CD14-positive monocyte (primary cell): ENCODE measurements around the gene IDH2. TPM values are rescaled to one million over a fixed set of nuclear protein-coding genes. Genes with fewer than 3 reads are reported as not detected.

ENCODE experiments used
- DNase-seq, 3 donors: peaks; one replicate each; pipeline ENCODE4 v3.0.0-alpha.2; 2011 to 2022
- H2AFZ ChIP-seq: 2 replicates; pipeline ENCODE4 v1.6.0; 2012; ENCODE audit warnings: mild to moderate bottlenecking, low read depth, low read length, inconsistent platforms; ENCODE audit not compliant: insufficient read depth, poor library complexity, severe bottlenecking
- H3K27ac ChIP-seq, 2 donors: 1 replicate in 1 of 2; 2 replicates in 1 of 2; pipeline ENCODE4 v1.5.1; 2012 to 2013; ENCODE audit warnings: low read length in 2 of 2, control low read depth in 1 of 2, inconsistent platforms in 1 of 2, low read depth in 1 of 2, mild to moderate bottlenecking in 1 of 2
- H3K27me3 ChIP-seq, 2 donors: one replicate each; pipeline versions ENCODE4 v1.6.0 to v1.6.1; 2011 to 2013; ENCODE audit warnings: low read length in 2 of 2; ENCODE audit not compliant: control insufficient read depth in 2 of 2, insufficient read depth in 2 of 2
- H3K36me3 ChIP-seq, 2 donors: replicated peaks in 1 of 2; 1 replicate in 1 of 2; 2 replicates in 1 of 2; pipeline versions ENCODE4 v1.5.1 to v1.6.1; 2012 to 2013; ENCODE audit warnings: low read length in 2 of 2, control low read depth in 1 of 2, inconsistent platforms in 1 of 2, mild to moderate bottlenecking in 1 of 2; ENCODE audit not compliant: insufficient read depth in 2 of 2, control insufficient read depth in 1 of 2
- H3K4me1 ChIP-seq, 2 donors: 1 replicate in 1 of 2; 2 replicates in 1 of 2; pipeline versions ENCODE4 v1.5.1 to v1.6.1; 2012 to 2013; ENCODE audit warnings: low read length in 2 of 2, control low read depth in 1 of 2, inconsistent platforms in 1 of 2, mild to moderate bottlenecking in 1 of 2, moderate library complexity in 1 of 2; ENCODE audit not compliant: insufficient read depth in 2 of 2, control insufficient read depth in 1 of 2
- H3K4me2 ChIP-seq: replicated peaks from 2 replicates; pipeline ENCODE3; 2012; ENCODE audit warnings: low read length, moderate library complexity, mild to moderate bottlenecking; ENCODE audit not compliant: poor library complexity, severe bottlenecking; ENCODE audit errors: extremely low read depth
- H3K4me3 ChIP-seq, 3 experiments: fragments of 200-600 bp in 1 of 3; sonication (generic) in 1 of 3; replicated peaks in 1 of 3; 1 replicate in 2 of 3; 2 replicates in 1 of 3; pipeline ENCODE4 v1.5.1; 2011 to 2013; ENCODE audit warnings: low read length in 3 of 3, mild to moderate bottlenecking in 3 of 3, control low read depth in 2 of 3, low read depth in 2 of 3, inconsistent platforms in 1 of 3, moderate library complexity in 1 of 3
- H3K79me2 ChIP-seq: 2 replicates; pipeline ENCODE4 v1.6.0; 2012; ENCODE audit warnings: mild to moderate bottlenecking, control low read depth, inconsistent platforms, low read length, moderate library complexity; ENCODE audit not compliant: insufficient read depth
- H3K9ac ChIP-seq: 2 replicates; pipeline ENCODE4 v1.6.0; 2017; ENCODE audit warnings: low read length, mild to moderate bottlenecking; ENCODE audit not compliant: insufficient read depth, poor library complexity, severe bottlenecking
- H3K9me3 ChIP-seq, 2 donors: replicated peaks in 1 of 2; 1 replicate in 1 of 2; 2 replicates in 1 of 2; pipeline versions ENCODE4 v1.5.1 to v1.6.1; 2012 to 2013; ENCODE audit warnings: low read length in 2 of 2, control low read depth in 1 of 2; ENCODE audit not compliant: control insufficient read depth in 1 of 2, insufficient read depth in 1 of 2
- H4K20me1 ChIP-seq: 2 replicates; pipeline ENCODE4 v1.6.0; 2012; ENCODE audit warnings: mild to moderate bottlenecking, low read length, control low read depth, moderate library complexity; ENCODE audit not compliant: insufficient read depth
- H3K27ac Mint-ChIP-seq, 7 donors: one replicate each; pipeline ENCODE4 v1.8.0; 2020; ENCODE audit warnings: mild to moderate bottlenecking in 7 of 7, mixed read lengths in 7 of 7, moderate library complexity in 6 of 7, inconsistent platforms in 2 of 7
- H3K27me3 Mint-ChIP-seq, 3 donors: one replicate each; pipeline ENCODE4 v1.8.0; 2021 to 2022; ENCODE audit warnings: low read depth in 3 of 3, mild to moderate bottlenecking in 3 of 3, mixed read lengths in 3 of 3, moderate library complexity in 3 of 3, inconsistent platforms in 1 of 3
- H3K36me3 Mint-ChIP-seq, 2 donors: one replicate each; pipeline ENCODE4 v1.8.0; 2020; ENCODE audit warnings: mixed read lengths in 2 of 2, inconsistent platforms in 1 of 2, mild to moderate bottlenecking in 1 of 2
- H3K4me1 Mint-ChIP-seq: one replicate; pipeline ENCODE4 v1.8.0; 2020; ENCODE audit warnings: mild to moderate bottlenecking, mixed read lengths
- H3K4me3 Mint-ChIP-seq, 2 donors: one replicate each; pipeline ENCODE4 v1.8.0; 2020; ENCODE audit warnings: mild to moderate bottlenecking in 2 of 2, mixed read lengths in 2 of 2, moderate library complexity in 1 of 2
- H3K9me3 Mint-ChIP-seq, 7 donors: one replicate each; pipeline ENCODE4 v1.8.0; 2020 to 2022; ENCODE audit warnings: mixed read lengths in 7 of 7, mild to moderate bottlenecking in 6 of 7, moderate library complexity in 6 of 7, inconsistent platforms in 2 of 7
- whole genome bisulfite sequencing: methylation state at CpG from one replicate; pipeline ENCODE4 v1.1.5; 2013; ENCODE audit warnings: missing lambda C conversion rate; ENCODE audit not compliant: insufficient coverage; 5-methylcytosine and 5-hydroxymethylcytosine counted together
- intact Hi-C, 2 donors: fragments of 100-400 bp; cut with micrococcal nuclease; formaldehyde crosslinking; loops; one replicate each; pipeline versions ENCODE4 v1.15.0 to v1.15.1; 2023
- polyA plus RNA-seq, 3 donors: library from polyadenylated mRNA; depleted of rRNA in 1 of 3; unstranded in 2 of 3; stranded (reverse) in 1 of 3; fragments of 300-500 nt in 2 of 3; fragments of >200 nt in 1 of 3; fragmentation: Illumina TruSeq in 2 of 3; gene quantifications; 1 replicate in 2 of 3; 2 replicates in 1 of 3; pipeline ENCODE4 v1.2.3, GENCODE V29; 2012 to 2021
- TF ChIP-seq, protein P1 (sequence below): fragments of 200-600 bp; IDR thresholded peaks from one replicate; pipeline ENCODE4 v1.8.0; 2022; ENCODE audit warnings: antibody characterized with exemption, mild to moderate bottlenecking

Gene IDH2
- polyA plus RNA-seq, 3 donors: 40.6 to 115 (median 82.2) TPM

- Histone ChIP-seq H2AFZ (no peak overlapping the region), H4K20me1 (no peaks in the 10 kb centered on the region), H3K4me1 (no peaks in the 10 kb centered on the region), H3K36me3 (no peaks in the 10 kb centered on the region), H3K27ac (no peak overlapping the region), H3K9ac (no peak overlapping the region), H3K79me2 (no peaks in the 10 kb centered on the region), H3K9me3 (peaks cover 10 to 11% of the 10 kb centered on the region in 2 donors), H3K4me3 (no peak overlapping the region), H3K27me3 (no peaks in the 10 kb centered on the region), H3K4me2 (no peak overlapping the region)
- H3K27me3 Mint-ChIP-seq: peaks cover 1 to 19% (median 3%) of the 10 kb centered on the region in 3 donors
- H3K4me3 Mint-ChIP-seq: no peak overlapping the region
- no peak overlapping the region for H3K27ac Mint-ChIP-seq
- intact Hi-C loops: no loop called here
- no peaks in the 10 kb centered on the region for H3K36me3 Mint-ChIP-seq
- TF ChIP-seq, protein P1, sequence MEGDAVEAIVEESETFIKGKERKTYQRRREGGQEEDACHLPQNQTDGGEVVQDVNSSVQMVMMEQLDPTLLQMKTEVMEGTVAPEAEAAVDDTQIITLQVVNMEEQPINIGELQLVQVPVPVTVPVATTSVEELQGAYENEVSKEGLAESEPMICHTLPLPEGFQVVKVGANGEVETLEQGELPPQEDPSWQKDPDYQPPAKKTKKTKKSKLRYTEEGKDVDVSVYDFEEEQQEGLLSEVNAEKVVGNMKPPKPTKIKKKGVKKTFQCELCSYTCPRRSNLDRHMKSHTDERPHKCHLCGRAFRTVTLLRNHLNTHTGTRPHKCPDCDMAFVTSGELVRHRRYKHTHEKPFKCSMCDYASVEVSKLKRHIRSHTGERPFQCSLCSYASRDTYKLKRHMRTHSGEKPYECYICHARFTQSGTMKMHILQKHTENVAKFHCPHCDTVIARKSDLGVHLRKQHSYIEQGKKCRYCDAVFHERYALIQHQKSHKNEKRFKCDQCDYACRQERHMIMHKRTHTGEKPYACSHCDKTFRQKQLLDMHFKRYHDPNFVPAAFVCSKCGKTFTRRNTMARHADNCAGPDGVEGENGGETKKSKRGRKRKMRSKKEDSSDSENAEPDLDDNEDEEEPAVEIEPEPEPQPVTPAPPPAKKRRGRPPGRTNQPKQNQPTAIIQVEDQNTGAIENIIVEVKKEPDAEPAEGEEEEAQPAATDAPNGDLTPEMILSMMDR: no peak
- no peak for DNase-seq
- no peaks in the 10 kb centered on the region for H3K4me1 Mint-ChIP-seq
- peaks cover 9 to 13% (median 12%) of the 10 kb centered on the region in 7 donors for H3K9me3 Mint-ChIP-seq
These were observed 17.1 kb upstream of the IDH2 start for GRCh38 chr15:90119367-90119766.

- peaks cover 0 to 9% (median 5%) of the 10 kb centered on the region in 3 donors for H3K27me3 Mint-ChIP-seq
- no peaks in the 10 kb centered on the region for H3K79me2 ChIP-seq
- peaks cover 13 to 17% of the 10 kb centered on the region in 2 donors for H3K9me3 ChIP-seq
- H3K27me3 ChIP-seq: no peaks in the 10 kb centered on the region
- no peaks in the 10 kb centered on the region for H3K4me1 Mint-ChIP-seq
- no peaks in the 10 kb centered on the region for H3K36me3 Mint-ChIP-seq
- no peak overlapping the region for H3K4me3 ChIP-seq
- no peak overlapping the region for H3K27ac Mint-ChIP-seq
- intact Hi-C loops: no loop called here
- H3K4me3 Mint-ChIP-seq: no peak overlapping the region
- no peak overlapping the region for H3K9ac ChIP-seq
- WGBS: no CpG with 5 or more reads among the region's 2 CpGs
- H2AFZ ChIP-seq: no peak overlapping the region
- H3K27ac ChIP-seq: no peak overlapping the region
- no peaks in the 10 kb centered on the region for H3K36me3 ChIP-seq
- no peaks in the 10 kb centered on the region for H4K20me1 ChIP-seq
- H3K9me3 Mint-ChIP-seq: peaks cover 14 to 23% (median 20%) of the 10 kb centered on the region in 7 donors
- no peaks in the 10 kb centered on the region for H3K4me1 ChIP-seq
- H3K4me2 ChIP-seq: no peak overlapping the region
- TF ChIP-seq, protein P1: no peak
- no peak for DNase-seq
These were observed 13.5 kb upstream of the IDH2 start for GRCh38 chr15:90115783-90116182.
